Activated CD4-positive, alpha-beta T cell treated with anti-CD3 and anti-CD28 coated beads, Interleukin-2, amount 10 ng/mL, durations not matched to agents 24 days and 14 days (primary cell): ENCODE data around the gene FN1. TPM values are rescaled to one million over a fixed set of nuclear protein-coding genes. Genes with fewer than 3 reads are reported as not detected.
"Not testable (repeated sequence)": the region's sequence is repeated elsewhere in the genome, so short reads cannot be mapped to it uniquely, and the experiment has no call there.

Source experiments
- DNase-seq: peaks from one replicate; pipeline ENCODE4 v3.0.0; 2022
- H3K27ac Mint-ChIP-seq: one replicate; pipeline ENCODE4 v1.8.0; 2022; ENCODE audit warnings: mild to moderate bottlenecking, mixed read lengths
- H3K27me3 Mint-ChIP-seq: one replicate; pipeline ENCODE4 v1.8.0; 2022; ENCODE audit warnings: mixed read lengths
- H3K36me3 Mint-ChIP-seq: one replicate; pipeline ENCODE4 v1.8.0; 2022; ENCODE audit warnings: low read depth, mild to moderate bottlenecking, mixed read lengths
- H3K4me1 Mint-ChIP-seq: one replicate; pipeline ENCODE4 v1.8.0; 2021; ENCODE audit warnings: mixed read lengths
- H3K4me3 Mint-ChIP-seq: one replicate; pipeline ENCODE4 v1.8.0; 2022; ENCODE audit warnings: mild to moderate bottlenecking, moderate library complexity, mixed read lengths
- H3K9me3 Mint-ChIP-seq: one replicate; pipeline ENCODE4 v1.8.0; 2021; ENCODE audit warnings: mixed read lengths
- intact Hi-C: fragments of 100-400 bp; cut with micrococcal nuclease; formaldehyde crosslinking; loops from one replicate; pipeline ENCODE4 v1.15.1; 2023
- total RNA-seq: library from RNA; stranded (reverse); gene quantifications from 2 replicates; pipeline ENCODE4 v1.2.3, GENCODE V29; 2022

Gene FN1
- total RNA-seq, 1 donor from 2014 or later: 1.0 TPM

DNA sequence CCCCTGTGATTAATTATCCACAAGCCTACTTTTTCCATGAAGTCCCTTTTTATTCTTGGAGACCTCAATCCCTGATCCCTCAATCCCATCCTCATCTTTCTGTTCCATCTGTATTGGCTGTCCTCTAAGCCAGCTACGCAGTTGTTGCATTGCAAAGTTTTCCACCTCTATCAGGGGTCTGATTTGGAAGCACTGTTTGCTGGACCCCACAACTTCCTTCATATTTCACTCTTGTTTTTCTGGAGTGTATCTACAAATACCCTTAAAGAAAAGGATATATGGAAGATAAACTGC lies 22.4 kb downstream of the FN1 start:
- H3K27ac Mint-ChIP-seq: no peak overlapping the region
- intact Hi-C loops: no loop called here
- no peak overlapping the region for H3K4me3 Mint-ChIP-seq
- no peaks in the 10 kb centered on the region for H3K36me3 Mint-ChIP-seq
- H3K4me1 Mint-ChIP-seq: peaks cover 17% of the 10 kb centered on the region
- no peaks in the 10 kb centered on the region for H3K9me3 Mint-ChIP-seq
- H3K27me3 Mint-ChIP-seq: peaks cover 28% of the 10 kb centered on the region
- no peak for DNase-seq

DNA sequence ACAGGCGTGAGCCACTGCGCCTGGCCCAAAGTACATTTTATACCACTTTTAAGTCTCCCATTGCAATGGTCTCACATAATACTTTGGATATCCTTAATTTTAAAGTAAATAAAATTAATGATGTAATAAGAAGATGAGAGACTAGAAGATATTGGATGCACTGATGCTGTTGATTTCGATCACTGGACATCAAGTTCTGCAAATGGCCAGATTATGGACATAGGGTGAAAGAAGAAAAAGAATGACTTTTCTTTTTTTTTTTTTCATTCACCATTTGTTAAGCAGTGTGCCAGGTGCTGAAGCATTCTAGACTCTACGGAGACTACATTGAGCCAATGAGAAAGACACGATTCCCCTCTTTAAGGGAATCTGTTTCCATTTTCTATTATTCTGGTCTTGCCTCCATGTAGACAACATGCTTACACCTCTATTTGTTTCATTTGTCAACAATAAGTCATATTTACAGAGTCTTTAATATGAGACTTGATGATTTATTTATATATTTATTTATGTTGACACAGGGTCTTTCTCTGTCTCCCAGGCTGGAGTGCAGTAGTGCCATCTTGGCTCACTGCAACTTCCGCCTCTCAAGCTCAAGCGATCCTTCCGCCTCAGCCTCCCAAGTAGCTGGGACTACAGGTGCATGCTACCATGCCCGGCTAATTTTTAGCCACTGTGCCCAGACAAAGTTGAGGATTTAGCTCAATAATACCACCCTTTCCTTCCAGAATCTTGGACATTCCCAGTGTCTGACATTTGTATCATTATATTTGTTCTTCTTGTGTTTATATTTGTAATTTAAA lies 23.7 kb downstream of the FN1 start:
- peaks cover 27% of the 10 kb centered on the region for H3K27me3 Mint-ChIP-seq
- no peaks in the 10 kb centered on the region for H3K9me3 Mint-ChIP-seq
- no peak overlapping the region for H3K27ac Mint-ChIP-seq
- H3K4me1 Mint-ChIP-seq: peaks cover 17% of the 10 kb centered on the region
- no peak for DNase-seq
- H3K4me3 Mint-ChIP-seq: no peak overlapping the region
- intact Hi-C loops: no loop called here
- H3K36me3 Mint-ChIP-seq: no peaks in the 10 kb centered on the region

DNA sequence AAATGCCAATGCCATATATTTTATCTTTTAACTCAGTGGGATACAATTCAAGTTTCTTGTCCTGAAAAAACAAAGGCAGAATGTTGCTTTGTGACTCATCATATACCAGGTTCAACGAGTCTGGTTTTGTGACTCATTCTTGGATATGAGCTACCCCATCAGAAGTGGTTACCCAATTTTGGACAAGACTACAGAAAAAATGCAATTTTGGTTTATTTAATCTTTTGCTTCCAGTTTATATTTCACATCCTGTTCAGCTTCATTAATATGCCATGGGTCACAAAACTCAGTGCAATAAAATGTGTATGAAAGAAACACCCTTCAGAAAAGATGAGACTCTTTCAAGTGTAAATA lies 25.0 kb downstream of the FN1 start:
- intact Hi-C loops: no loop called here

DNA sequence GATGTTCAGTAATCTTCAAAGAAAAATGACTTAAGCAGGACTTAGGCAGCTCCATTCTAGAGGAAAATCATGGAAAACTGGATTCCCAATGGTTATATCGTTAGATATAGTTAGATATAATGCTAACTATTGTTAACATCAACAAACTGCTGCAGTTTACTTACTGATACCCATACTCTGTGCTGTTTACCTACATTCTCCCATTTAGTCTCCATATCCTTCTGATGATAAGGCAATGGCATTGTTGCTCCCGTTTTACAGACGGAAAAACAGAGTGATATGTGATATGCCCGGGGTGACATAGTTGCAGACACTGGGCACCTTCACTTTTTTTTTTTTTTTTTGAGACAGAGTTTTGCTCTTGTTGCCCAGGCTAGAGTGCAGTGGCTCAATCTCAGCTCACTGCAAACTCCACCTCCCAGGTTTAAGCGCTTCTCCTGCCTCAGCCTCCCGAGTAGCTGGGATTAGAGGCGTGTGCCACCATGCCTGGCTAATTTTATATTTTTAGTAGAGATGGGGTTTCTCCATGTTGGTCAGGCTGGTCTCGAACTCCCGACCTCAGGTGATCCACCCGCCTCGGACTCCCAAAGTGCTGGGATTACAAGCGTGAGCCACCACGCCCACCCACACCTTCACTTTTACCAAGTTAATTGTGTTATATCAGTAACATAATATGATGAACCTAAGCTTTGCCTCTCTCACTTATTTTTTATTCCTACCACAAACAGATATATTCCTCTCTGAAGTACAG lies 25.5 kb downstream of the FN1 start:
- DNase-seq, H3K27ac Mint-ChIP-seq, H3K4me3 Mint-ChIP-seq, intact Hi-C loops, H3K9me3 Mint-ChIP-seq, H3K36me3 Mint-ChIP-seq: not testable (repeated sequence)
- Mint-ChIP-seq H3K4me1 (peaks cover 17% of the 10 kb centered on the region), H3K27me3 (peaks cover 25% of the 10 kb centered on the region)

More for the DNA sequence above, 25.0 kb downstream of the FN1 start:
- Mint-ChIP-seq H3K27ac (no peak overlapping the region), H3K4me1 (peaks cover 17% of the 10 kb centered on the region), H3K27me3 (peaks cover 25% of the 10 kb centered on the region), H3K4me3 (no peak overlapping the region), H3K9me3 (no peaks in the 10 kb centered on the region), H3K36me3 (no peaks in the 10 kb centered on the region)
- DNase-seq: no peak

DNA sequence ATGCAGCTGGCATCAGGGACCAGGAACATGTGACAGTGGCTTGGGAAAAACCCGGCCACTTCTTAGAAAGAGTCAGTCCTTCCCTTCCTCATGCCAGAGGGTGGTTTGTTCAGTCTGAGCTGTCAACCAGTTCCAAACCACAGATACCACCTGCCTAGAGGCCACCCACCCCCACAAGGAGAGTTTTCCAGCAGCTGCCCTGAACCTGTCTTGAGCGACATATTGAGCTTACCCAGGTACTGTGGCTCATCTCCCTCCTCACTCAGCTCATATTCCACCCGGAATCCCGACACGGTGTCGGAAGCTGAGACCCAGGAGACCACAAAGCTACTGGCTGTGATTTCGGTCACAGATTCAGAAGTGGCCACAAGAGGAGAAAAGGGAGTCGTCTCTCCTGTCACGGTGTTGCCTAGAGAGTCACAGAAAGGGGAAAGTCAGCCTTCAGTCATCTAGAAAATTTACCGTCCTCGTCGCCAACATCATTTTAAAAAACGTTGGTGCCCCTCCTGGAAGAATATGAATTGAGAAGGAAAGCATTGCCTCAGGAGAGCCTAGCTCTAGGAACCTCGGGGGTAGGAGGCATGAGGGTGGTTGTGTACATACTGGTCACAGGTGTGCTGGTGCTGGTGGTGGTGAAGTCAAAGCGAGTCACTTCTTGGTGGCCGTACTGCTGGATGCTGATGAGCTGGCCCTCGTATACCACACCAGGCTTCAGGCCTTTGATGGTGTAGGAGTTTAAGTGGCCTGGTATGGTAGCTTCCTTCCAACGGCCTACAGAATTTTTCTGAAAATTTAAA lies 26.3 kb downstream of the FN1 start:
- Mint-ChIP-seq H3K36me3 (no peaks in the 10 kb centered on the region), H3K27ac (peak overlapping the region; percentile 22), H3K9me3 (no peaks in the 10 kb centered on the region), H3K4me3 (no peak overlapping the region), H3K27me3 (peaks cover 23% of the 10 kb centered on the region), H3K4me1 (peaks cover 17% of the 10 kb centered on the region)
- DNase-seq: peak; percentile 64
- intact Hi-C loops: no loop called here

DNA sequence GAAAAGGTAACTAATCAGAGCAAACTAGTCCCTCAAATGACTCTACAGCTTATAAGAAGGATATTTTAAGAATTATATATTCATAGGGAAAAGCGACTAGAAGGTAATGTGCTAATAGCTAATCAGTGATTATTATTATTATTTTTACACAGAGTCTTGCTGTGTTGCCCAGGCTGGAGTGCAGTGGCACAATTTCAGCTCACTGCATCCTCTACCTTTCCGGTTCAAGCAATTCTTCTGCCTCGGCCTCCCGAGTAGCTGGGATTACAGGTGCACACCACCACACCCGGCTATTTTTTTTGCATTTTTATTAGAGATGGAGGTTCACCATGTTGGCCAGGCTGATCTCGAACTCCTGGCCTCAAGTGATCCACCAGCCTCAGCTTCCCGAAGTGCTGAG lies 27.4 kb downstream of the FN1 start:
- H3K36me3 Mint-ChIP-seq, H3K27ac Mint-ChIP-seq, DNase-seq, H3K4me3 Mint-ChIP-seq, H3K9me3 Mint-ChIP-seq, intact Hi-C loops: not testable (repeated sequence)
- Mint-ChIP-seq H3K4me1 (peaks cover 17% of the 10 kb centered on the region), H3K27me3 (peaks cover 16% of the 10 kb centered on the region)

DNA sequence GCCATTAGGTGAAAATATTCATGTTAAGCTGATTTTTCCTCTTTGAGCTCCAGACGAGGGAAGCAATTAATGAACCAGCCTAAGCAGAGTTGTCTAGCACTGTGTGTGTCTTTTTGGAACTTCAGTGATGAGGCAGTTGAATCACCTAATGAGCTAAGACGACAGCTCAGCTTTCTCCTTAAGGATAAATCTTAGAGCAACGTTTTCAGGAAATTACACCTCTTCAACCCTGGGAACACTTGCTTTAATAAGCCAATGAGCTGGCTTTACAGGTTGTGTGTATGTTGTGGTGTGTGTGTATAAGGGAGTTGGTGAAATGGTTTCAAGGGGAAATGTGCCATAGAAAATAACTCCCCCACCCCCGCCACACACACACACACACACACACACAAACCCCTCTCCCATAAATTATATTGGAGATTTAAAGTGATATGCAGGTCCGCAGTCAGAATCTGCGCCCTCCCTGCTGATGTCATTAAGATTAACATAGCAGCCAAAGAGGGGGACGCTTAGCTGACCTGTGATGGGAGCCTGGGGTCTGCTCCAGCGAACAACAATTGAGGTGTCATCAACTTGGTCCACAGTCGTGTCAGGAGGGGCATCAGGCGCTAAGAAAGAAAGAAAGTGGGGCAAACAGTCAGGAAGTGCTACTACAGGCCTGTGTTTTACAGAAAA lies 28.1 kb downstream of the FN1 start:
- H3K36me3 Mint-ChIP-seq: no peaks in the 10 kb centered on the region
- H3K27me3 Mint-ChIP-seq: peaks cover 16% of the 10 kb centered on the region
- no peaks in the 10 kb centered on the region for H3K9me3 Mint-ChIP-seq
- no peak overlapping the region for H3K4me3 Mint-ChIP-seq
- DNase-seq: no peak
- H3K4me1 Mint-ChIP-seq: peaks cover 17% of the 10 kb centered on the region
- H3K27ac Mint-ChIP-seq: no peak overlapping the region
- intact Hi-C loops: no loop called here

DNA sequence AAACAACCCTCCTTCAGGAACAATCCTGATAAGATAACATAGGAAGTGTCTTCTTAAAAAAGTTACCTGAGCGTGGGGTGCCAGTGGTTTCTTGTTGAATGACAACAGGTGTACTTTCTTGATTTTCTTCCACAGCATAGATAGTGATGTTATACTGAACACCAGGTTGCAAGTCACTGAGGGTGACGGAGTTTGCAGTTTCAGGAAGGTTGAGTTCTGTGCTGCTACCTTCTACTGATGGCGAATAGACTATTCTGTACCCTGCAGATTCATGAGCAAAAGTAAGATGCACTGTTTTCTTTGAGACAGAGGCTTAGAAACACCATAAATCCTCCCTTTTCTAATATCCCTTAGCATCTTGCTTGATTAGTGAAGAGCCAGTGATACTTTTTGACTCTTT lies 28.8 kb downstream of the FN1 start:
- H3K4me1 Mint-ChIP-seq: peaks cover 17% of the 10 kb centered on the region
- DNase-seq: no peak
- no peak overlapping the region for H3K4me3 Mint-ChIP-seq
- H3K36me3 Mint-ChIP-seq: no peaks in the 10 kb centered on the region
- no peaks in the 10 kb centered on the region for H3K9me3 Mint-ChIP-seq
- H3K27me3 Mint-ChIP-seq: peaks cover 14% of the 10 kb centered on the region
- intact Hi-C loops: no loop called here
- no peak overlapping the region for H3K27ac Mint-ChIP-seq

DNA sequence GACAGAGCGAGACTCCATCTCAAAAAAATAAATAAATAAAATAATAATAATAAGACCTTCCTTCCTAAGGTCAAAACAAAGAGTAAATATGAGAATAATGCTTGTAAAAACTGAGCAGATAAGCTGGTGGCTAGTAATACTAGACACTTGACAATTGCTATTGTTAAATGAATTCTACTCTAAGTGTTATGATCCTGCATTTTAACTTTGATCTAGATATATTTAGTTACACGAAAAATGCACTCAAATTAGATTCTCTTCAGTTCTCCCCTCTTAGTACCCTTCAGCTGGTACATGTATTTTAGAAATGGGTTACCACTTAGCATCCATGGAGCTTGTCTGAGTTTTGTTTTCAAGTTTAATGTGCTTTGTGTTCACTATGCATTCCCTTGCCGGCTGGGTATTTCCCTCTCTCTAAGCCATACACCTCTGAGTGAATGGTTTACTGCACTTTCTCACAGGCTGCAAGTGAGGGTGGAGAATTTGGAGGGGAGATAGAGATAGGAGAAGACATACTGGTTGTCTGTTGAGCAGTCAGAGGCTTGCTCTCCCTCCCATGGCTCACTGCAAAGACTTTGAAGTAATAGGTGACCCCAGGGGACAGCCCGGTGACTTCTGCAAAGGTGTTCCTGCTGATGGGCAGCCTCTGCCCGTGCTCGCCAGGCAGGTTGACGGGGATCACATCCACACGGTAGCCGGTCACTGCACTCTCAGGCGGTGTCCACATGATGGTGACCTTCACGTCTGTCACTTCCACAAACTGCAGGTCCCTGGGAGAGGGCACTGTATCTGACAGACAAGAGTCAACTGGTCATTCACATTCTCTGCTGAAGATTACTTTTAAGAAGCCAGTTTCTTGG lies 29.9 kb downstream of the FN1 start:
- no peak for DNase-seq
- Mint-ChIP-seq H3K4me1 (peaks cover 14% of the 10 kb centered on the region), H3K9me3 (no peaks in the 10 kb centered on the region), H3K27me3 (peaks cover 17% of the 10 kb centered on the region), H3K27ac (no peak overlapping the region), H3K4me3 (no peak overlapping the region), H3K36me3 (no peaks in the 10 kb centered on the region)
- intact Hi-C loops: no loop called here

DNA sequence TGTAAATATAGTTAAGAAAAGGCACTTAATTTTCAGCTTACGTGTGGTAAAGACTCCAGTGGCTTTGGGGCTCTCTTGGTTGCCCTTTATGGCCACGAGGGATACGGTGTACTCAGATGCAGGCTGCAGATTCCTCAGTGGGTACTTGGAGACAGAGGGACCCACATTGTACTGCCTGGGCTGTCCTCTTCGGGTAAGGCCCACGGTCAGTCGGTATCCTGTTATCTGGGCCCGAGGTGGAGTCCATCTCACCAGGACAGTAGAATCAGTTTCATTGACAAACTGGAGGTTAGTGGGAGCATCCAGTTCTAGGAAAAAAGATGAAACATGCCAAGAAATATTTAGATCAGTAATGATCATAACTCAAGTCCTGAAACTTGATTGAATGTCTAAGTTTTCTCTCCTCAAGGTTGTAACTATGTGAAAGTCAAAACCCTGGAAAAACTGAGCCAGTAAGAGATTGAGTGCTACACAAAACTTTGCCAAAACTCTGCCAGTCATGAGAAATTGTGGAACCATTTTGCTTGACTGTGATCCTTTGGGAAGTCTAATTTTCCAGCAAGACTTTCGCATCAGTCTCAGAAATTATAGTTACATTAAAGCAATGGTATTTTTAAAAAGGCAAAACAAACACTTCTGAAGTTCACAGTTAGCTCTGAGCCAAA lies 31.4 kb downstream of the FN1 start:
- DNase-seq: no peak
- Mint-ChIP-seq H3K9me3 (no peaks in the 10 kb centered on the region), H3K4me3 (no peak overlapping the region), H3K27ac (no peak overlapping the region), H3K27me3 (peaks cover 17% of the 10 kb centered on the region), H3K4me1 (peaks cover 7% of the 10 kb centered on the region), H3K36me3 (no peaks in the 10 kb centered on the region)
- intact Hi-C loops: no loop called here

DNA sequence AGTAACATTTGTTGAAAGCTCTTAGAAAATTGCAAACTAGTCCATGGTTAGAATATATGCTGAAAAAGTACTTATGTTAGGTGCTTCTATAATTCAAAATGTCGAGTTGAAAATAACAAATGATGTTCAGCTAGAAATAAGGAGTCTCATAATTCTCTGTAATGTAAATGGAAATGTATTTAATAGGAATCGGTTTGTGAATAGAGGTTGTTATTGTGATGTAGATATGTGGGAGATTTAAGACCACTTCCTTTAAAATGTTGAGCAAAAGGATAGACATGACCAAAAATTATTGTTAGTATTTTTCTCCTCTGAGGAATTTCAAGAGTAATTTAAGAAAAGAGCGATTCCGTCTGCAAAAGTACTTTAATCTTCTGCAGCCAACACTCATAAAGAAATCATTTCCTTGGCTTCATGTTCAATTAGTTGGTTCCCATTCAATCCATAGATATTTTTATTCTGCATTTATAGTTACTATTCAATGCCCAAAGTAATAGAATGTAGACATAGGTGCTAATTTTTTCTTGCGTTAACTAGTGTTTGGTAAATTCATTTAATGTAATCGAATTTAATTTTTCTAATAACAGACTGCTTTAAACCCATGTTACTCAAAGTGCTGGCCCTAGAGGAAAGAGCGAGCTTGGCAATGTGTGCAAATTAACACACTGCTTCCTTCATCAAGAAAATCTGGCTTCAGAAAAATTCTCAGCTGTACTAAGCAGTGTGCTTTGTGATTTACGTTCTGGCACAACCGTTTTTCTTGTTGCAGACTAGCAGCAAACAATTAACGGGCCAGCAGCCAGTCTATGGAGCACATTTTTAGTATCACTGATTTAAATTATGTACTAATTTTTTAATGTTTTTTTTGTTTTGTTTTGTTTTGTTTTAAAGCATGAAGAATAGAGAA lies 32.2 kb downstream of the FN1 start:
- intact Hi-C loops: no loop called here
- Mint-ChIP-seq H3K27me3 (peaks cover 18% of the 10 kb centered on the region), H3K4me1 (no peaks in the 10 kb centered on the region), H3K9me3 (no peaks in the 10 kb centered on the region), H3K36me3 (no peaks in the 10 kb centered on the region), H3K27ac (no peak overlapping the region), H3K4me3 (no peak overlapping the region)
- no peak for DNase-seq

DNA sequence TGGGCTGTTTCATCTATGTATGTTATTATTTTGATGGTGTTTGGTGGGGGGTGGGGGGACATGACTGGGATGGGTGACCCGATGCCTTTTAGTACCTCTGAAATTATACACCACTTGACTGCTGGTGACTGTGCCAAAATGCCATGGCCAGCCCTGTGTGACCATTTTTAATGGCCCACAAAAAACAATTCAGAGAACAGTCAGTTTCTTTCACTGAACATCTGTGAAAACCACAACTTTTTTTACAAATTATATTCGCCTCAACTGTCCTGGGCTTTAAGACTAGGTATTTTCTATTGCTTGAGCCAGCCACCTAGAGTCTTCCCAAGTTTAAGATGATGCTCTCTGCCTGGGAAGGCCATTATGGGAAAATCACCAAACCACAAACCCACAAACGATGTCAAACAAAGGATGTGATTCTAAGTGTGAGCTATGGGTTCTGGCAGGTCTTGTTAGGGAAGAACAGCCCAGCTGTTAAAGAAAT lies 33.9 kb downstream of the FN1 start:
- peaks cover 16% of the 10 kb centered on the region for H3K27me3 Mint-ChIP-seq
- H3K9me3 Mint-ChIP-seq: no peaks in the 10 kb centered on the region
- H3K4me1 Mint-ChIP-seq: no peaks in the 10 kb centered on the region
- H3K4me3 Mint-ChIP-seq: no peak overlapping the region
- no peak overlapping the region for H3K27ac Mint-ChIP-seq
- H3K36me3 Mint-ChIP-seq: no peaks in the 10 kb centered on the region
- intact Hi-C loops: no loop called here
- DNase-seq: no peak
